ENCODE data around the gene SPTBN5. TPM values are rescaled to one million over a fixed set of nuclear protein-coding genes. Genes with fewer than 3 reads are reported as not detected.
A peak's percentile ranks its signal among the peaks of the same experiment; 100 is the strongest.

The SPTBN5 gene
- total and polyA plus RNA-seq, 4 donors, result 1.6 to 3.5 (median 1.9) TPM

GRCh38 chr15:41809121-41809520, 84.7 kb downstream of the SPTBN5 start:
- Histone ChIP-seq H3K9me3 (ENCODE audit: control insufficient read depth in 4 of 4, insufficient read depth in 3 of 4, low read length in 3 of 4) (no peaks in the 10 kb centered on the region), H3K27me3 (ENCODE audit: control insufficient read depth in 3 of 3, insufficient read depth in 3 of 3, low read length in 2 of 3) (no peaks in the 10 kb centered on the region), H3K4me3 (no peak overlapping the region), H3K27ac (ENCODE audit: low read depth in 1 of 2, low read length in 1 of 2) (no peak overlapping the region), H3K9ac (ENCODE audit: insufficient read depth in 1 of 2, low read length in 2 of 2) (no peak overlapping the region), H3K4me1 (ENCODE audit: control insufficient read depth in 5 of 5, insufficient read depth in 5 of 5, low read length in 5 of 5) (peaks cover 0 to 5% (median 0%) of the 10 kb centered on the region in 5 donors), H3K36me3 (ENCODE audit: control insufficient read depth in 4 of 4, insufficient read depth in 4 of 4, low read length in 4 of 4) (peaks cover 0 to 21% (median 10%) of the 10 kb centered on the region in 4 donors)
- DNase-seq (no peak), ATAC-seq (ENCODE audit: insufficient read depth, low FRiP score) (no peak)
- TF ChIP-seq CTCF (IDR thresholded peaks at IDR 0.05; ENCODE audit: control extremely low read depth, extremely low read depth), result no peak
- 72 to 83% methylated on average over 2 of the region's 2 CpGs for WGBS, 2 donors

GRCh38 chr15:41806291-41807181, 87.3 kb downstream of the SPTBN5 start:
- no peak overlapping the region for H3K27ac ChIP-seq (ENCODE audit: low read depth in 1 of 2, low read length in 1 of 2)
- whole genome bisulfite sequencing, 2 donors, result 87 to 88% methylated on average over 10 of the region's 10 CpGs
- DNase-seq, result peak in 2 of 3 donors; percentile 25 to 31
- H3K9me3 ChIP-seq (ENCODE audit: control insufficient read depth in 4 of 4, insufficient read depth in 3 of 4, low read length in 3 of 4), result no peaks in the 10 kb centered on the region
- H3K9ac ChIP-seq (ENCODE audit: insufficient read depth in 1 of 2, low read length in 2 of 2), result no peak overlapping the region
- ATAC-seq (ENCODE audit: insufficient read depth, low FRiP score), result peak; percentile 54
- H3K4me1 ChIP-seq (ENCODE audit: control insufficient read depth in 5 of 5, insufficient read depth in 5 of 5, low read length in 5 of 5), result peaks cover 0 to 6% (median 0%) of the 10 kb centered on the region in 5 donors
- no peak overlapping the region for H3K4me3 ChIP-seq
- no peaks in the 10 kb centered on the region for H3K27me3 ChIP-seq (ENCODE audit: control insufficient read depth in 3 of 3, insufficient read depth in 3 of 3, low read length in 2 of 3)
- no peak for TF ChIP-seq CTCF (IDR thresholded peaks at IDR 0.05; ENCODE audit: control extremely low read depth, extremely low read depth)
- peaks cover 0 to 7% (median 3%) of the 10 kb centered on the region in 4 donors for H3K36me3 ChIP-seq (ENCODE audit: control insufficient read depth in 4 of 4, insufficient read depth in 4 of 4, low read length in 4 of 4)

GRCh38 chr15:41805711-41806110, 88.1 kb downstream of the SPTBN5 start:
- Histone ChIP-seq H3K27me3 (ENCODE audit: control insufficient read depth in 3 of 3, insufficient read depth in 3 of 3, low read length in 2 of 3) (no peaks in the 10 kb centered on the region), H3K36me3 (ENCODE audit: control insufficient read depth in 4 of 4, insufficient read depth in 4 of 4, low read length in 4 of 4) (peaks cover 0 to 7% (median 4%) of the 10 kb centered on the region in 4 donors), H3K4me3 (no peak overlapping the region), H3K9ac (ENCODE audit: insufficient read depth in 1 of 2, low read length in 2 of 2) (no peak overlapping the region), H3K9me3 (ENCODE audit: control insufficient read depth in 4 of 4, insufficient read depth in 3 of 4, low read length in 3 of 4) (no peaks in the 10 kb centered on the region), H3K27ac (ENCODE audit: low read depth in 1 of 2, low read length in 1 of 2) (no peak overlapping the region), H3K4me1 (ENCODE audit: control insufficient read depth in 5 of 5, insufficient read depth in 5 of 5, low read length in 5 of 5) (peaks cover 0 to 6% (median 0%) of the 10 kb centered on the region in 5 donors)
- ATAC-seq (ENCODE audit: insufficient read depth, low FRiP score), result no peak
- no peak for TF ChIP-seq CTCF (IDR thresholded peaks at IDR 0.05; ENCODE audit: control extremely low read depth, extremely low read depth)
- no peak for DNase-seq
- 85 to 92% methylated on average over 3 of the region's 3 CpGs for WGBS, 2 donors

All from lung (tissue), 12 donors.